NCI-H1092 (cell line): ENCODE measurements around the gene TTPAL.
A peak's percentile ranks its signal among the peaks of the same experiment; 100 is the strongest.

Experiments
- DNase-seq: peaks from one replicate; lab custom pipeline; 2025; lab: John Stamatoyannopoulos, UW

The TTPAL gene

DNA sequence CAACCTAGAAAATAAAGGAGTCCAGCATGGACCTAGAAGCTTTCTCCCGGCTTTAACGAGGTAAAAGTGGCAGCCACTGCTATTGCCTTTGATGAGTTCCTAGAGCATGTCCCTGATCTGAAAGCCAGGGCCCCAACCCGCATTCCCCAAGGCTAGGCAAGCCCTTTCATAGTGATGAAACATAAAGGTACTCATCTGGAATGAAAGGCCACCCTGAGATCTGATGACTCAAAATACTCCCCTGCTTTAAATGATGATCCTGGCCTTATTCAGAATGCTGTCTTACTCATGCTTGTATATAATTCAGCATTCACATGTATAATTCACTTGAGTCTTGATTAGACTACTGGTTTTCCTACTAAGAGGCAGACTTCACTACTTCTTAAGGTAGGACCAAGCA is 21.3 kb downstream of the TTPAL start:
- DNase-seq, result no peak

GRCh38 chr20:44497761-44498160 is 22.1 kb downstream of the TTPAL start:
- DNase-seq, result no peak

GRCh38 chr20:44500221-44500620 is 24.5 kb downstream of the TTPAL start:
- no peak for DNase-seq

DNA sequence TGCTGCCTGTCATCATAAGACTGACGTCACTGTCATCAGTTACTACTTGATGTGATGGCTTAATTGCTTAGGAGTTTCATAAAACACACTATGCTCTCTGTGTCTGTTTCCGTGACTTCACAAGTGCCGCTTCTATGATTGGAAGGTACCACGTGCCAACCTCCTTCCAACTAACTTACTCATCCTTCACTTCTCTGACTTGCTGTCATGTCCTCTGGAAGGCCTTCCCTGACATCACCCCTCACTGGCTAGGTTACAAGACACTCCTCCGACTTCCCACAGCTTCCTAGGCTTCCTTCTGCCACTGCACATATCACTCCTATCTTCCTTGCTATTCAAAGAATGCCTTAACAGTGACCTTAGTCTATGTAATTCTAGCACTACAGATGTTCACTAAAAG is 25.8 kb downstream of the TTPAL start:
- no peak for DNase-seq

GRCh38 chr20:44502968-44503367 is 27.3 kb downstream of the TTPAL start:
- DNase-seq, result no peak

- DNase-seq, result no peak
Measured at GRCh38 chr20:44504402-44505307, 29.0 kb downstream of the TTPAL start.

DNA sequence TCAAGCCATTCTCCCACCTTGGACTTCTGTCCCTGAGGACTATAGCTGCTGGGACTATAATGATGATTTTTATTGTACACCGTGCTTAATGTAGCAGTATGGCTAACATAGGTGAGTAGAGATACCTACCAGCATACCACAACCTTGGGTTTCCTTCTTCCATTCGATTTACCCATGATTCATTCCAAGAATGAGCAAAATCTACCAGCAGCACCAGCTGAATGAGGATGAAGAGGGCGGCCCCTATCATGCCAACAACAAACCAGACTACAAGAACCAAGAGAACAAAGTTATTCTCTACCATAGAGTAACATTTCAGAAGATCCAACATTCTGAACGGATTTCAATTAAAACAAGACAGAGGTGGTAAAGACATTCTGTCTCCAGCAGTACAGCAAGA is 34.1 kb downstream of the TTPAL start:
- no peak for DNase-seq

GRCh38 chr20:44513871-44514270 is 38.2 kb downstream of the TTPAL start:
- no peak for DNase-seq

- no peak for DNase-seq
Measured at GRCh38 chr20:44516491-44516890, 40.8 kb downstream of the TTPAL start.

DNA sequence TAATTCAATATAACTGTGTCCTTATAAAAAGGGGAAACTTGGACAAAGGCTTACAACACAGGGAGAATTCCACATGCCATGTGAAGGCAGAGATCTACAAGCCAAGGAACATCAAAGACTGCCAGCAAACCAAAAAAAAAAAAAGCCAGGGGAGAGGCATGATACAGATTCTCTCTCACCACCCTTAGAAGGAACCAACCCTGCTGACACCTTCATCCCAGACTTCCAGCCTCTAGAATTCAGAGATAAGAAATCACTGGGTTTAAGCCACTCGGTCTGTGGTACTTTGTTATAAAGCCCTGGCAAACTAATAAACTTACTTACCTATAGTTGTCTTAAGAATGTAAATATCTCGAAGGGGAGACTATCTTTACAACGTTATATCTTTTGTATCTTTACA is 41.8 kb downstream of the TTPAL start:
- no peak for DNase-seq

DNA sequence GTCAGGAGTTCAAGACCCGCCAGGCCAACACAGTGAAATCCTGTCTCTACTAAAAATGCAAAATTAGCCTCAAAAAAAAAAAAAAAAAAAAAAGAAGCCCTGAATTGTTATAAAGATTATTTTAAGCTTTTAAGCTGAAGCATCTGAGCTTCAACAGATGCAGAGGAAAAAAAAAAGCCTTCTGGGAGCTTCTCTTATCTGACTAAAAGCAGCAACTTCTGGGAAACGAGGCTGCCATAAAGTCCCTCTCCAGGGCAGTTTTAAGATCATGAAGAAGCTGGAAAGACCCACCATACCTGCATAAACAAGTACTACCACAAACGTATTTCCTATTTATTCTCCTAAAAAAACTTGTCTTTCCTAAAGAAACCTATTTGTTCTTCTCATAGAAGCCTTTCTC is 42.6 kb downstream of the TTPAL start:
- no peak for DNase-seq

DNA sequence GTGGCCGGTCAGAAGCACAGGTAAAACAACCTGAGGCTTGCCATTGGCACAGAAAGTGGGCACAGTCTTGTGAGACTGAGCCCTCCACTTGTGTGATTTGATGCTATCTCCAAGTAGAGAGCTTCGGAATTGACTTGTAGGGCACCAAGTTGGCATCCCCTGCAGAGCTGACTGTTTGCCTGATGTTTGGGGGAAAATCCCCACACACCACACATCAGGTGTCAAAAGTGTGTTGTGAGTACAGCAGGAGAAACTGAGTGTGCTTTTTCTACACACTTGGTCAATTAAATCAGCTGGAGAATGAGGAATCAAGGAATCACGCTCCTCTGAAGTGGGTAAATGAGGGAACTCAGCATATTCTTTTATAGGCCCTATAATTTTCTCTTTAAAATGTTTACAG is 45.2 kb downstream of the TTPAL start:
- no peak for DNase-seq

GRCh38 chr20:44521484-44522481 is 46.1 kb downstream of the TTPAL start, which contains the start of gene SERINC3:
SERINC3 (minus strand) TSS chr20:44522070; CDS start chr20:44521951, 119 bp downstream.
- peak; percentile 87 for DNase-seq

DNA sequence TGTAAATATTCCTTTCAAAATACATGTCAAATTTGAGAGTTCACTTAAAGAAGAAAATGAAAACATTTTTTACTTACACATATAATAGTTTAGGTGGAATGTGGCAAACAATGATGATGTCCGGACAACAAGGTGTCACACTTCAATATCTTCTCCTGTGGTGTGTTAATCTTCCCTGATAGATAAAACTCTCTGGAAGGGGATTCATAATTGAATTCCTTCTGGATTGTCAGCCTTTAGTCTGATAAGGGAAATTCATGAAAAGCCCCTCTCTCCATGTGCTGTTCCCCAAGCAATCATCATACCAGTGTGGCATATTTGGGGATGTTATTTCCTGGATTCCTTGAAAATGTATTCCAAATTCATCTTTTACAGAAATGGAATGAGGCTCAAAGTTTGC is 47.2 kb downstream of the TTPAL start:
- no peak for DNase-seq

DNA sequence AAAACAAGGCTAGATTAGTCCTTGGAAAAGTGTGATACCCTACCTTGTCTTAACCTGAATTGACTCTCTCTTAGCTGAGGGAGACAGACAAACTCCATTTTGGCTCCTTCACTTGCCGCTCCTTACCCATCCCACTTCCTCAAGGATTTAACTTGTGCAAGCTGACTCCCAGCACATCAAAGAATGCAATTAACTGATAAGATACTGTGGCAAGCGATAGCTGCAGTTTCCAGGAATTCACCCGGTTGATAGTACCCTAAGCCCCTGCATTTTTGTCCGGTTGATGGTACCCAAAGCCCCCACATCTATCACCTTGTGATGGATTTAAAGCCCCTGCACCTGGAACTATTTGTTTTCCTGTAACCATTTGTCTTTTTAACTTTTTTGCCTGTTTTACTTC is 48.1 kb downstream of the TTPAL start:
- no peak for DNase-seq

DNA sequence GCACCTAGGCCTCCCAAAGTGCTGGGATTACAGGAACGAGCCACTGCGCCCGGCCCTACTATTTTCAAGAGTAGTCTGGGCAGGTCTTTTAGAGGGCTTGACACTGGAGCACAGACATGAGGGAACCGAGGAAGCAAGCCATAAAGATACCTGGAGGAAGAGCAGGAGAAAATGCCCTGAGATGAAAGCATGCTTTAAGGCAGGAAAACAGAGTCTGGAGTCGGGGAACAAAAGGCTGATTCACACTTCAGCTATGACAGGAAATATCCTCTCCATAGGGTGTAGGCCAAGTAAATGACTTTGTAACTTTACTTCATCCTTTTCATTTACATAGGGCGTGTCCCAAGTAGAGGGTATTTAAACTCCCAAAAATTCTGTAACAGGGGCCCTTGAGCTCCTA is 50.5 kb downstream of the TTPAL start:
- no peak for DNase-seq

DNA sequence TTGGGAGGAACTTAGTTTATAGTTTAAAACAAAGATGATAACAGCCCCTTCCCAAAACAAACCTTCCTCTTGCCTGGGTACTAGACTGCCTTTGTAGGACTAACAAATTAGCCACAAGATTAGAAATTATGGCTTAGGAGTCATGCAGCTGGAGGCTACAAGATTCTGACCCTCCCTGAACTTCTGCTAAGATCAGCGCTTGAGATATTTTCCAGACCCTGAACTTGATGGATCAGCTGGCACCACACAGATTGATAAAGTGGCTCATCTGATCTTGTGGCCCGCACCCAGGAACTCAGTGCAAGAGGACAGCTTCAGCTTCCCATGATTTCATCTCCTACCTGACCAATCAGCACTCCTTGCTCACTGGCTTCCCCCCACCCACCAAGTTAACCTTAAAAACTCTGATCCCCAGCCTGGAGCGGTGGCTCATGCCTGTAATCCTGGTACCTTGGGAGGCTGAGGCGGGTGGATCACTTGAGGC is 52.1 kb downstream of the TTPAL start:
- DNase-seq, result no peak

DNA sequence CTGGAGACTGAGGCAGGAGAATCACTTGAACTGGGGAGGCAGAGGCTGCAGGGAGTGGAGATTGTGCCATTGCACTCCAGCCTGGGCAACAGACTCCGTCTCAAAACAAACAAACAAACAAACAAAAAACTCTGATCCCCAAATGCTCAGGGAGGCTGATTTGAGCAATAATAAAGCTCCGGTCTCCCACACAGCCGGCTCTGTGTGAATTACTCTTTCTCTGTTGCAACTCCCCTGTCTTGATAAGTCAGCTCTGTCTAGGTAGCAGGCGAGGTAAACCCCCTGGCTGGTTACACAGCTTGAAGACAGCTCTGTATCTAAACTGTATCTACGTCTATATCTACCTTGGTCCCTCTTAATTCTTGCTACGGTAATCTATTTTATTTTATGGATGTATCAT is 52.6 kb downstream of the TTPAL start:
- DNase-seq, result no peak

- DNase-seq, result no peak
Measured at GRCh38 chr20:44532259-44532980, 56.7 kb downstream of the TTPAL start.

DNA sequence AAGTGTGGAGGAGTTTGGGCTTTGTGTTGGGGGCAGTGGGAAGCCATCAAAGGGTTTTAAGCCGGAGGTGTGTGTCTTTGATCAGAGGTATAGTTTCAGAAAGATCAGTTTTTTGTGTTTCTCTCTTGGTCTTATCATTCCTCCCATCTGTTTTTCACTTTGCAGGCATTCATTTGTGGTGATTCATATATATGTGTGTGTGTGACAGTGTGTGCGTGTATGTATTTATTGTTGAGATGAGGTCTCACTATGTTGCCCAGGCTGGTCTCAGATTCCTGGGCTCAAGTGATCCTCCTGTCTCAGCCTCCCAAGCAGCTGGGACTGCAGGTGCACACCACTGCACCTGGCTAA is 57.3 kb downstream of the TTPAL start:
- no peak for DNase-seq

- DNase-seq, result no peak
Measured at GRCh38 chr20:44533928-44534327, 58.3 kb downstream of the TTPAL start.

GRCh38 chr20:44536175-44536574 is 60.5 kb downstream of the TTPAL start:
- no peak for DNase-seq
